H9 (cell line): Measurements from ENCODE around the gene RITA1. TPM values are rescaled to one million over a fixed set of nuclear protein-coding genes. Genes with fewer than 3 reads are reported as not detected.

ENCODE experiments used
- DNase-seq: peaks from one replicate; pipeline ENCODE4 v3.0.0-alpha.2; 2017
- H2AFZ ChIP-seq: one replicate; pipeline ENCODE4 v1.6.1; 2013; ENCODE audit warnings: mild to moderate bottlenecking, low read length, control low read depth, moderate library complexity
- H2AK5ac ChIP-seq: 2 replicates; pipeline ENCODE4 v1.6.1; 2013; ENCODE audit warnings: low read length, control low read depth, mixed read lengths; ENCODE audit not compliant: insufficient read length
- H2BK120ac ChIP-seq: one replicate; pipeline ENCODE4 v1.6.1; 2013; ENCODE audit warnings: low read depth, mild to moderate bottlenecking, low read length, control low read depth, inconsistent platforms; ENCODE audit not compliant: poor library complexity, severe bottlenecking
- H2BK12ac ChIP-seq: 2 replicates; pipeline ENCODE4 v1.6.1; 2013; ENCODE audit warnings: low read length, control low read depth, mixed read lengths, low read depth; ENCODE audit not compliant: insufficient read length
- H2BK15ac ChIP-seq: 2 replicates; pipeline ENCODE4 v1.6.1; 2013; ENCODE audit warnings: low read depth, low read length, control low read depth
- H2BK20ac ChIP-seq: one replicate; pipeline ENCODE4 v1.6.1; 2013; ENCODE audit warnings: low read depth, mild to moderate bottlenecking, low read length, control low read depth, inconsistent platforms; ENCODE audit not compliant: poor library complexity, severe bottlenecking
- H2BK5ac ChIP-seq: 2 replicates; pipeline ENCODE4 v1.6.1; 2013; ENCODE audit warnings: low read length, control low read depth, mixed read lengths; ENCODE audit not compliant: insufficient read length
- H3K14ac ChIP-seq: 2 replicates; pipeline ENCODE4 v1.6.1; 2013; ENCODE audit warnings: low read length, control low read depth; ENCODE audit not compliant: insufficient read depth
- H3K18ac ChIP-seq: 2 replicates; pipeline ENCODE4 v1.6.1; 2013; ENCODE audit warnings: low read depth, mild to moderate bottlenecking, mixed read lengths, low read length, control low read depth; ENCODE audit not compliant: insufficient read length
- H3K23ac ChIP-seq: 2 replicates; pipeline ENCODE4 v1.6.1; 2013; ENCODE audit warnings: low read length, control low read depth, mixed read lengths, low read depth; ENCODE audit not compliant: insufficient read length
- H3K23me2 ChIP-seq: 2 replicates; pipeline ENCODE4 v1.6.1; 2013; ENCODE audit warnings: low read depth, mild to moderate bottlenecking, mixed read lengths, low read length, control low read depth; ENCODE audit not compliant: insufficient read length, poor library complexity, severe bottlenecking
- H3K27ac ChIP-seq: 2 replicates; pipeline ENCODE4 v1.5.1; 2013; ENCODE audit warnings: low read length, control low read depth, mixed read lengths, low read depth; ENCODE audit not compliant: insufficient read length
- H3K27me3 ChIP-seq: 2 replicates; pipeline ENCODE4 v1.6.1; 2013; ENCODE audit warnings: low read length, control low read depth, inconsistent platforms; ENCODE audit not compliant: insufficient read depth
- H3K4ac ChIP-seq: 2 replicates; pipeline ENCODE4 v1.6.1; 2013; ENCODE audit warnings: low read depth, mild to moderate bottlenecking, control low read depth, inconsistent platforms, low read length, moderate library complexity
- H3K4me1 ChIP-seq: 2 replicates; pipeline ENCODE4 v1.6.1; 2013; ENCODE audit warnings: low read length, control low read depth, inconsistent platforms; ENCODE audit not compliant: insufficient read depth
- H3K4me2 ChIP-seq: 2 replicates; pipeline ENCODE4 v1.6.1; 2013; ENCODE audit warnings: low read length, control low read depth, mixed read lengths; ENCODE audit not compliant: insufficient read length, insufficient read depth
- H3K56ac ChIP-seq: 2 replicates; pipeline ENCODE4 v1.6.1; 2013; ENCODE audit warnings: low read depth, mild to moderate bottlenecking, mixed read lengths, low read length, control low read depth; ENCODE audit not compliant: insufficient read length
- H3K79me1 ChIP-seq: 2 replicates; pipeline ENCODE4 v1.6.1; 2013; ENCODE audit warnings: low read depth, mild to moderate bottlenecking, moderate library complexity, low read length, control low read depth, inconsistent platforms; ENCODE audit not compliant: insufficient read depth, poor library complexity, severe bottlenecking
- H3K79me2 ChIP-seq: 2 replicates; pipeline ENCODE4 v1.6.1; 2013; ENCODE audit warnings: low read length, control low read depth, inconsistent platforms; ENCODE audit not compliant: insufficient read depth
- H3K9ac ChIP-seq: 2 replicates; pipeline ENCODE4 v1.6.1; 2013; ENCODE audit warnings: low read length, control low read depth, mixed read lengths; ENCODE audit not compliant: insufficient read length; ENCODE audit errors: extremely low read depth
- H3K9me3 ChIP-seq: one replicate; pipeline ENCODE4 v1.6.1; 2013; ENCODE audit warnings: low read depth, low read length, inconsistent platforms; ENCODE audit not compliant: control insufficient read depth
- H3T11ph ChIP-seq: one replicate; pipeline ENCODE4 v1.6.1; 2013; ENCODE audit warnings: mild to moderate bottlenecking, low read length, control low read depth, inconsistent platforms
- H4K20me1 ChIP-seq: one replicate; pipeline ENCODE4 v1.6.1; 2013; ENCODE audit not compliant: control insufficient read depth, insufficient read length, insufficient read depth
- H4K5ac ChIP-seq: 2 replicates; pipeline ENCODE4 v1.6.1; 2013; ENCODE audit warnings: low read depth, mild to moderate bottlenecking, mixed read lengths, low read length, control low read depth; ENCODE audit not compliant: insufficient read length
- H4K8ac ChIP-seq: replicated peaks from 2 replicates; pipeline ENCODE4 v1.6.1; 2013; ENCODE audit warnings: low read length, control low read depth, mixed read lengths, low read depth; ENCODE audit not compliant: insufficient read length
- H4K91ac ChIP-seq: 2 replicates; pipeline ENCODE4 v1.6.1; 2013; ENCODE audit warnings: low read depth, mild to moderate bottlenecking, moderate library complexity, mixed read lengths, low read length, control low read depth; ENCODE audit not compliant: insufficient read length
- H3K27ac Mint-ChIP-seq, 3 experiments: 2 replicates in 2 of 3; 3 replicates in 1 of 3; pipeline ENCODE4 v1.8.0; 2020 to 2021; ENCODE audit warnings: mixed read lengths in 3 of 3, mild to moderate bottlenecking in 1 of 3, moderate library complexity in 1 of 3
- H3K27me3 Mint-ChIP-seq: 2 replicates; pipeline ENCODE4 v1.8.0; 2021; ENCODE audit warnings: low read depth, mild to moderate bottlenecking, moderate library complexity, mixed read lengths
- H3K36me3 Mint-ChIP-seq, 3 experiments: 2 replicates in 2 of 3; 3 replicates in 1 of 3; pipeline ENCODE4 v1.8.0; 2020 to 2021; ENCODE audit warnings: low read depth in 3 of 3, mixed read lengths in 3 of 3; ENCODE audit not compliant: insufficient read depth in 1 of 3
- H3K4me1 Mint-ChIP-seq, 2 experiments: 2 replicates each; pipeline ENCODE4 v1.8.0; 2020; ENCODE audit warnings: mixed read lengths in 2 of 2
- H3K4me3 Mint-ChIP-seq, 2 experiments: 2 replicates in 1 of 2; 3 replicates in 1 of 2; pipeline ENCODE4 v1.8.0; 2020 to 2021; ENCODE audit warnings: mild to moderate bottlenecking in 2 of 2, mixed read lengths in 2 of 2, moderate library complexity in 1 of 2
- H3K9me3 Mint-ChIP-seq, 2 experiments: 2 replicates in 1 of 2; 3 replicates in 1 of 2; pipeline ENCODE4 v1.8.0; 2020; ENCODE audit warnings: mild to moderate bottlenecking in 2 of 2, mixed read lengths in 2 of 2, moderate library complexity in 1 of 2
- CTCF ChIP-seq: fragments of 200-600 bp; sonication (generic); conservative IDR thresholded peaks from 3 replicates; pipeline ENCODE4 v1.8.0; 2021; ENCODE audit warnings: antibody characterized with exemption, mild to moderate bottlenecking
- WGBS: extraction: QIAGEN DNeasy Blood & Tissue Kit; methylation state at CpG from one replicate; pipeline ENCODE4 v1.1.7; 2013; ENCODE audit warnings: missing lambda C conversion rate, low lambda C conversion rate, mixed read lengths; ENCODE audit not compliant: insufficient read length; ENCODE audit errors: extremely low coverage; 5-methylcytosine and 5-hydroxymethylcytosine counted together
- total RNA-seq: library from RNA; stranded (reverse); gene quantifications from 2 replicates; pipeline ENCODE4 v1.2.1, GENCODE V29; 2021

The RITA1 gene
- total RNA-seq, 1 experiment from 2014 or later, result 26.1 TPM

DNA sequence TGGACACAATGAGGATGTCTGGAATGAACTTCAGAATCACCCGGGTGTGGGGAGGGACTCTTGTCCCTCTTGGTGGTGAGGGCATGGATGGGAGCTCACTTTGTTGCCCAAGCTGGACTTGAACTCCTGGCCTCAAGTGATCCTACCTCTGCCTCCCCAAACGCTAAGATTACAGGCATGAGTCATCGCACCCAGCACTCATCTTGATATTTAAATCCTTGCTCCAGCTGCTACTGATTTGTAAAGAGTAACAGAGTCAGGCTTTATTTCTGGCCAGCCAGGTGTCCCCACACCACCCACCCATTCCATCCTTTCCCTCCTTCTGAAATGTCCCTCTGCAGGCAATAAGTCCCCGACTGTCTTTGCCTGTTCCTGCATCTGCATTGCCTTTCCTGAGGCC lies 5.2 kb upstream of the RITA1 start:
- Histone ChIP-seq H2AK5ac (no peak overlapping the region), H3K4me1 (no peaks in the 10 kb centered on the region), H2BK15ac (no peak overlapping the region), H2BK20ac (no peak overlapping the region), H3K18ac (no peak overlapping the region), H3K14ac (no peak overlapping the region), H2BK12ac (no peak overlapping the region), H2BK5ac (no peak overlapping the region), H3K23me2 (no peaks in the 10 kb centered on the region), H3T11ph (no peak overlapping the region), H3K27me3 (no peaks in the 10 kb centered on the region), H3K56ac (no peak overlapping the region), H3K27ac (no peak overlapping the region), H3K4ac (no peak overlapping the region), H3K4me2 (no peak overlapping the region), H3K79me2 (peaks cover 11% of the 10 kb centered on the region; the same call in 1 of the 2 replicates), H3K79me1 (peaks cover 8% of the 10 kb centered on the region), H2AFZ (no peak overlapping the region), H4K91ac (no peak overlapping the region), H4K20me1 (no peaks in the 10 kb centered on the region), H3K9ac (no peak overlapping the region), H4K8ac (no peak overlapping the region), H2BK120ac (no peak overlapping the region), H3K9me3 (no peaks in the 10 kb centered on the region), H4K5ac (no peak overlapping the region), H3K23ac (no peak overlapping the region)
- no peaks in the 10 kb centered on the region for H3K9me3 Mint-ChIP-seq
- no peak overlapping the region for H3K4me3 Mint-ChIP-seq
- no peaks in the 10 kb centered on the region for H3K27me3 Mint-ChIP-seq
- no CpG with 5 or more reads among the region's 4 CpGs for WGBS
- no peak for DNase-seq
- peaks cover 49 to 65% (median 62%) of the 10 kb centered on the region in 3 experiments; a peak in 6 of 7 replicates for H3K36me3 Mint-ChIP-seq
- no peak for TF ChIP-seq CTCF
- H3K4me1 Mint-ChIP-seq, result no peaks in the 10 kb centered on the region
- H3K27ac Mint-ChIP-seq, result no peak overlapping the region
